Lower leg skin (tissue), 4 donors: ENCODE results near the gene HES3. TPM values are rescaled to one million over a fixed set of nuclear protein-coding genes. Genes with fewer than 3 reads are reported as not detected.

Experiments used
- DNase-seq, 2 donors: peaks; one replicate each; pipeline ENCODE4 v3.0.0-alpha.2; 2019; ENCODE audit warnings: low spot score in 2 of 2
- H3K4me3 ChIP-seq: fragments of 200-600 bp; sonication (generic); 2 replicates; pipeline ENCODE4 v1.5.1; 2017; ENCODE audit warnings: mild to moderate bottlenecking, low read depth; ENCODE audit not compliant: poor library complexity, severe bottlenecking
- POLR2A ChIP-seq, 2 donors: fragments of 450-650 bp; IDR thresholded peaks; one replicate each; pipeline ENCODE4 v1.6.1; 2016 to 2017; ENCODE audit warnings: antibody characterized with exemption in 2 of 2, mild to moderate bottlenecking in 1 of 2, moderate library complexity in 1 of 2
- whole genome bisulfite sequencing, 2 donors: methylation state at CpG; one replicate each; pipeline ENCODE4 v1.1.5; 2018; 5-methylcytosine and 5-hydroxymethylcytosine counted together
- intact Hi-C: fragments of 100-400 bp; cut with DNase I; formaldehyde crosslinking; loops from one replicate; pipeline ENCODE4 v1.15.0; 2023; ENCODE audit warnings: low total_unique reads
- total RNA-seq, 4 donors: library from RNA; depleted of rRNA; stranded (reverse); fragments of >200 nt; gene quantifications; one replicate each; pipeline ENCODE4 v1.1.0, GENCODE V29; 2016
- TF ChIP-seq, protein P1 (sequence below), 3 donors: fragments of 450-650 bp; IDR thresholded peaks; one replicate each; pipeline ENCODE4 v1.5.1; 2016; ENCODE audit warnings: antibody characterized with exemption in 3 of 3, mild to moderate bottlenecking in 3 of 3, moderate library complexity in 2 of 3

Gene HES3
- total RNA-seq, 4 donors from 2014 or later = not detected

DNA sequence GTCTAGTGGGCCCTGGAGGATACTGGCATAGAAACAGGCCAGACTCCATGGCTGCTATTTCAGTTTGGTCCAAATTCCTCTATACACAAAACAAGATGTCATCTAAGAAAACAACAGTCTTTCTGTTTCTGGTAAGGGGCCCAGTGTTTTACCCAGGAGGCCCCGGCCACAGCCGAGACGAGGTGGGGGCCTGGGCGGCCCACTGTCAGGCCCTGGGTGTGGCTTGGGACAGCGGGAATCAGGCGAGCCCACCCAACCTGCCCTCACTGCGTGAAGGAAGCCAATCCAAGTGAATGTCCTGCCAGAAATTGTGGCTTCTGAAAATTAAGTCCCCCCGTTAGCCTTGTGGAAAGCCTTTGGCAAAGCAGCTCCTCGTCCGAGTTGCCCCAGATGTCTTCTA is 48.1 kb downstream of the HES3 start:
- DNase-seq = no peak
- no peak overlapping the region for H3K4me3 ChIP-seq
- intact Hi-C loops = no loop called here
- WGBS, 2 donors = 67 to 72% methylated on average over 10 of the region's 10 CpGs
- no peak for TF ChIP-seq POLR2A (IDR thresholded peaks at IDR 0.05)
- TF ChIP-seq, protein P1, sequence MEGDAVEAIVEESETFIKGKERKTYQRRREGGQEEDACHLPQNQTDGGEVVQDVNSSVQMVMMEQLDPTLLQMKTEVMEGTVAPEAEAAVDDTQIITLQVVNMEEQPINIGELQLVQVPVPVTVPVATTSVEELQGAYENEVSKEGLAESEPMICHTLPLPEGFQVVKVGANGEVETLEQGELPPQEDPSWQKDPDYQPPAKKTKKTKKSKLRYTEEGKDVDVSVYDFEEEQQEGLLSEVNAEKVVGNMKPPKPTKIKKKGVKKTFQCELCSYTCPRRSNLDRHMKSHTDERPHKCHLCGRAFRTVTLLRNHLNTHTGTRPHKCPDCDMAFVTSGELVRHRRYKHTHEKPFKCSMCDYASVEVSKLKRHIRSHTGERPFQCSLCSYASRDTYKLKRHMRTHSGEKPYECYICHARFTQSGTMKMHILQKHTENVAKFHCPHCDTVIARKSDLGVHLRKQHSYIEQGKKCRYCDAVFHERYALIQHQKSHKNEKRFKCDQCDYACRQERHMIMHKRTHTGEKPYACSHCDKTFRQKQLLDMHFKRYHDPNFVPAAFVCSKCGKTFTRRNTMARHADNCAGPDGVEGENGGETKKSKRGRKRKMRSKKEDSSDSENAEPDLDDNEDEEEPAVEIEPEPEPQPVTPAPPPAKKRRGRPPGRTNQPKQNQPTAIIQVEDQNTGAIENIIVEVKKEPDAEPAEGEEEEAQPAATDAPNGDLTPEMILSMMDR (IDR thresholded peaks at IDR 0.05) = no peak

DNA sequence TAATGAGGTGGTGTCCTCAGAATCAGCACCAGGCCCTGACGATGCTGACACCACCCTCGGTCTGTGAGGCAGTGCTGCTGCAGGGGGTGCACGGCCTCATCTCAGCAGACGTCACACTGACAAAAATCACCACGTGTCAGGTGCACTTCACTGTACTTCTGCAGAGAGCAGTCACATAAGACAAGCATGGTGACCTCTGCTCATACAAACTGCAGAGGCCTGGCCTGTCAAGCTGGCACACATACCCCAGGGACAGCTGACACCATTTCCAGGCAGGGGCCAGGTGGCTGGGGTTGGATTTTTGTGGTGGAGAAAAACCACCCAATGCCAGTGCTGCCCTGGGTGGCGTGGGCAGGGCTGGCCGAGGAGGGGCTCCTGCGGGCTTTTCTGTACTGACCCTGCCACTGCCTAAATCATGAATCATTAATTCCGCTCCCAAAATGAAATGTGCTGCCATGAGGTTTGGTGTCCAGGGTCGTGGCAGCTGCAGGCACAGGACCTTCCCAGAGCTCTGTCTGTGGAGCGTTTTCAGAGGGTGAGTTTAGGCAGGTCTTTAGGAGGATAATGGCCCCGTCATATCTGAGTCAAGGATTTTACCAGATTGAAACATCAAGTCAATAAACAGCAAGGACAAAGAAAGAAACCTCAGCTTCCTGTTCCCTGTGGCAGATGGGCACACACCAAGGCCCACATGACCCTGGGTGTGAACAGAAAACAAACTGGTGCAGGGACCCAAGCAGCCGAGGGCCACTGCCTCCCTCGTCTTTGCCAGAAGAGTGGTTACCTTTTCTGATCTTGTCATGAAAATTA is 50.3 kb downstream of the HES3 start:
- no peak overlapping the region for H3K4me3 ChIP-seq
- WGBS, 2 donors = 89 to 93% methylated on average over 10 to 14 of the region's 14 CpGs
- no peak for DNase-seq
- TF ChIP-seq, protein P1 (IDR thresholded peaks at IDR 0.05) = no peak
- no peak for TF ChIP-seq POLR2A (IDR thresholded peaks at IDR 0.05)
- intact Hi-C loops = no loop called here

DNA sequence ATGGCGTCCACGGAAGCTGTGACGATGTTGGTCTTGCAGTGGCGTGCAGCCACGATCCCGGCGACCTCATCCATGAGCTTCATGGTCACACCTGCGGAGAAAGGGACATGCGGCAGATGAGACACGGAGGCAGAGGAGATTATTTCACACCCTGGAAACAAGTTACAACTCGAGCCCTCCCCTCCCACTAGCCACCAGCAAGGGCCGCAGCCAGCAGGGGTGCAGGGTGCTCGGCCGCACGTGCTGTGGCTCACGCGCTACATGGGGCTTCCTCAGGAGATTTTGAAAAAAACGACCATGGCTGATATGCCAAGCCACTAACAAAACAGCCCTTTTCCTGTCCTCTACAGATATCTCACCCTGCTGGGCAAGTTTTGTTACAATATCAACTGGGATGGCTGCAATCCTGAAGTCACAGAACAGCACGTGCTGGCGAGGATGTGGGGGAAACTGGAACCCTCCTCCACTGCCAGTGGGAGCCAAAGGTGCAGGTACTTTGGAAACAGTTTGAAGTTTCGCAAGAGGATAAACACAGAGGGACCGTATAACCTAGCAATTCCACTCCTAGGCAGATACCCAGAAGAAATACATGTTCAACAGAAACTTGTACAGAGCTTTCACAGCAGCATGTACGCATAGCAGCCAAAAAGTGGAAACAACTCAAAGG is 51.0 kb downstream of the HES3 start:
- DNase-seq = no peak
- intact Hi-C loops = no loop called here
- WGBS, 2 donors = 81 to 85% methylated on average over 23 of the region's 23 CpGs
- TF ChIP-seq, protein P1 (IDR thresholded peaks at IDR 0.05) = no peak
- no peak for TF ChIP-seq POLR2A (IDR thresholded peaks at IDR 0.05)
- no peak overlapping the region for H3K4me3 ChIP-seq

Other genes with a start within 250 kb of the HES3 start
- 10 to 100 TPM in 2 of 4 donors, 1 to 10 TPM in 2; 4.2 to 12.0 (median 10.0) TPM for gene KCNAB2, start 198.3 kb upstream of the HES3 start, total RNA-seq
- under 1 TPM in 3 of 4 donors, not detected in 1; 0.04 to 0.27 (median 0.13) TPM for gene CHD5, start 63.9 kb upstream of the HES3 start, total RNA-seq
- 100 to 1,000 TPM; 122 to 216 (median 179) TPM for gene RPL22, start 44.6 kb upstream of the HES3 start, total RNA-seq
- gene RNF207, start 38.1 kb upstream of the HES3 start, total RNA-seq = 10 to 100 TPM in 1 of 4 donors, 1 to 10 TPM in 3; 5.0 to 10.4 (median 7.7) TPM
- 10 to 100 TPM; 37.7 to 73.9 (median 57.3) TPM for gene ICMT, start 8.2 kb upstream of the HES3 start, total RNA-seq
- 10 to 100 TPM in 2 of 4 donors, 1 to 10 TPM in 2; 6.2 to 17.3 (median 11.7) TPM for gene GPR153, start 16.9 kb downstream of the HES3 start, total RNA-seq
- 10 to 100 TPM; 21.1 to 27.7 (median 24.6) TPM for gene ACOT7, start 149.6 kb downstream of the HES3 start, total RNA-seq
- 10 to 100 TPM; 15.4 to 47.7 (median 35.8) TPM for gene HES2, start 175.7 kb downstream of the HES3 start, total RNA-seq
- 10 to 100 TPM; 27.5 to 64.3 (median 30.3) TPM for gene ESPN, start 180.6 kb downstream of the HES3 start, total RNA-seq
- gene TNFRSF25, start 222.0 kb downstream of the HES3 start, total RNA-seq = 100 to 1,000 TPM in 1 of 4 donors, 10 to 100 TPM in 3; 53.7 to 168 (median 75.7) TPM
- 100 to 1,000 TPM in 2 of 4 donors, 10 to 100 TPM in 2; 72.5 to 170 (median 99.8) TPM for gene PLEKHG5, start 247.5 kb downstream of the HES3 start, total RNA-seq